ENCODE data around the gene SLIT1. TPM values are rescaled to one million over a fixed set of nuclear protein-coding genes. Genes with fewer than 3 reads are reported as not detected.

The SLIT1 gene
- total and polyA plus RNA-seq, 2 of the 8 experiments (the other 6 are each of a cell fraction or from before 2014, with no cell fraction given): 0.70 to 0.88 TPM

GRCh38 chr10:97065686-97066660 is 119.8 kb downstream of the SLIT1 start (continued):
- TF ChIP-seq CHD7 (IDR thresholded peaks at IDR 0.05; ENCODE audit: insufficient replicate concordance, low read length) (no peak), SP2 (IDR thresholded peaks at IDR 0.05; ENCODE audit: low read length) (no peak), BCL11A (IDR thresholded peaks at IDR 0.05; ENCODE audit: low read depth in 2 of 2, low read length in 2 of 2) (no peak), TCF12 (IDR thresholded peaks at IDR 0.05; ENCODE audit: low read depth, low read length) (no peak), FOSL1 (IDR thresholded peaks at IDR 0.05; ENCODE audit: insufficient read depth, low read depth, low read length) (no peak), NANOG (IDR thresholded peaks at IDR 0.05; ENCODE audit: insufficient read depth, low read depth, low read length, poor library complexity, severe bottlenecking) (no peak), HDAC6 (IDR thresholded peaks at IDR 0.05; ENCODE audit: low read depth, low read length) (no peak), YY1 (IDR thresholded peaks at IDR 0.05; ENCODE audit: low read depth, low read length) (no peak)

Measured in H1 (cell line).